ENCODE data around the gene PACC1.

PACC1 gene

GRCh38 chr1:212414328-212415106, at the start of gene PACC1:
Gene PACC1, minus strand, starts transcription at chr1:212414886. Its CDS starts 129 bp downstream, at chr1:212414757.
- in situ Hi-C loops (cut with MboI; ENCODE audit: low sequenced_read_pairs) = no loop called here

- in situ Hi-C loops (cut with MboI; ENCODE audit: low sequenced_read_pairs) = loop anchor here (25.0 kb wide), 2 partner anchors 299 to 524 kb away; no protein-coding TSS in a partner anchor
Observed at GRCh38 chr1:212463565-212464285, 49.0 kb upstream of the PACC1 start.

GRCh38 chr1:212461916-212462660, 47.4 kb upstream of the PACC1 start:
- in situ Hi-C loops (cut with MboI; ENCODE audit: low sequenced_read_pairs) = loop anchor here (25.0 kb wide), 2 partner anchors 300 to 525 kb away; no protein-coding TSS in a partner anchor

- in situ Hi-C loops (cut with MboI; ENCODE audit: low sequenced_read_pairs) = loop anchor here (25.0 kb wide), 2 partner anchors 302 to 527 kb away; no protein-coding TSS in a partner anchor
Observed at GRCh38 chr1:212460376-212460775, 45.7 kb upstream of the PACC1 start.

- in situ Hi-C loops (cut with MboI; ENCODE audit: low sequenced_read_pairs) = loop anchor here (10.0 to 25.0 kb wide), 3 partner anchors 303 to 528 kb away; no protein-coding TSS in a partner anchor
Observed at GRCh38 chr1:212459656-212460055, 45.0 kb upstream of the PACC1 start.

- in situ Hi-C loops (cut with MboI; ENCODE audit: low sequenced_read_pairs) = loop anchor here (10.0 to 25.0 kb wide), 3 partner anchors 303 to 528 kb away; no protein-coding TSS in a partner anchor
Observed at GRCh38 chr1:212458817-212459216, 44.1 kb upstream of the PACC1 start.

GRCh38 chr1:212457740-212458338, 43.2 kb upstream of the PACC1 start:
- in situ Hi-C loops (cut with MboI; ENCODE audit: low sequenced_read_pairs) = loop anchor here (10.0 to 25.0 kb wide), 3 partner anchors 304 to 529 kb away; no protein-coding TSS in a partner anchor

- in situ Hi-C loops (cut with MboI; ENCODE audit: low sequenced_read_pairs) = loop anchor here (10.0 to 25.0 kb wide), 3 partner anchors 306 to 531 kb away; no protein-coding TSS in a partner anchor
Observed at GRCh38 chr1:212455803-212456528, 41.3 kb upstream of the PACC1 start.

- in situ Hi-C loops (cut with MboI; ENCODE audit: low sequenced_read_pairs) = loop anchor here (10.0 to 25.0 kb wide), 3 partner anchors 307 to 532 kb away; no protein-coding TSS in a partner anchor
Observed at GRCh38 chr1:212455401-212455800, 40.7 kb upstream of the PACC1 start.

- in situ Hi-C loops (cut with MboI; ENCODE audit: low sequenced_read_pairs) = loop anchor here (10.0 to 25.0 kb wide), 3 partner anchors 308 to 533 kb away; no protein-coding TSS in a partner anchor
Observed at GRCh38 chr1:212454741-212455140, 40.1 kb upstream of the PACC1 start.

GRCh38 chr1:212453156-212453857, 38.6 kb upstream of the PACC1 start:
- in situ Hi-C loops (cut with MboI; ENCODE audit: low sequenced_read_pairs) = loop anchor here (10.0 to 25.0 kb wide), 3 partner anchors 309 to 534 kb away; no protein-coding TSS in a partner anchor

GRCh38 chr1:212452323-212453155, 37.9 kb upstream of the PACC1 start:
- in situ Hi-C loops (cut with MboI; ENCODE audit: low sequenced_read_pairs) = loop anchor here (10.0 to 25.0 kb wide), 3 partner anchors 310 to 535 kb away; no protein-coding TSS in a partner anchor

GRCh38 chr1:212451416-212452322, 37.0 kb upstream of the PACC1 start:
- in situ Hi-C loops (cut with MboI; ENCODE audit: low sequenced_read_pairs) = loop anchor here (10.0 to 25.0 kb wide), 3 partner anchors 311 to 536 kb away; no protein-coding TSS in a partner anchor

- in situ Hi-C loops (cut with MboI; ENCODE audit: low sequenced_read_pairs) = loop anchor here (10.0 to 25.0 kb wide), 3 partner anchors 312 to 537 kb away; no protein-coding TSS in a partner anchor
Observed at GRCh38 chr1:212450331-212450881, 35.7 kb upstream of the PACC1 start.

GRCh38 chr1:212447478-212447877, 32.8 kb upstream of the PACC1 start:
- in situ Hi-C loops (cut with MboI; ENCODE audit: low sequenced_read_pairs) = no loop called here

- in situ Hi-C loops (cut with MboI; ENCODE audit: low sequenced_read_pairs) = no loop called here
Observed at GRCh38 chr1:212446333-212446732, 31.6 kb upstream of the PACC1 start.

All from HL-60/S4 treated with phorbol 12-myristate 13-acetate at 8.2 ng/mL for 4 days and 3 days (cell line).